Hepatocyte (in vitro differentiated cells): Measurements from ENCODE around the gene SCARF2. TPM values are rescaled to one million over a fixed set of nuclear protein-coding genes. Genes with fewer than 3 reads are reported as not detected.

ENCODE experiments used
- DNase-seq: peaks from one replicate; pipeline ENCODE4 v3.0.0-alpha.2; 2016; ENCODE audit warnings: low spot score
- H2AFZ ChIP-seq: fragments of 200-600 bp; sonication (generic); 2 replicates; pipeline ENCODE4 v1.6.0; 2016; ENCODE audit warnings: antibody characterized with exemption, mild to moderate bottlenecking
- H3K27ac ChIP-seq: fragments of 200-600 bp; sonication (generic); 2 replicates; pipeline ENCODE4 v1.5.1; 2016; ENCODE audit warnings: mild to moderate bottlenecking
- H3K27me3 ChIP-seq: fragments of 200-600 bp; sonication (generic); 2 replicates; pipeline ENCODE4 v1.6.1; 2016
- H3K36me3 ChIP-seq: fragments of 200-600 bp; sonication (generic); replicated peaks from 2 replicates; pipeline ENCODE4 v1.5.1; 2016; ENCODE audit warnings: low read depth; ENCODE audit not compliant: insufficient read depth
- H3K4me1 ChIP-seq: fragments of 200-600 bp; sonication (generic); 2 replicates; pipeline ENCODE4 v1.5.1; 2016; ENCODE audit warnings: mild to moderate bottlenecking, moderate library complexity; ENCODE audit not compliant: insufficient read depth
- H3K4me2 ChIP-seq: fragments of 200-600 bp; sonication (generic); 2 replicates; pipeline ENCODE4 v1.6.0; 2016
- H3K4me3 ChIP-seq: fragments of 200-600 bp; sonication (generic); 2 replicates; pipeline ENCODE4 v1.5.1; 2016; ENCODE audit warnings: mild to moderate bottlenecking
- H3K79me2 ChIP-seq: fragments of 200-600 bp; sonication (generic); 2 replicates; pipeline ENCODE4 v1.6.0; 2017; ENCODE audit warnings: mild to moderate bottlenecking
- H3K9me2 ChIP-seq: fragments of 200-600 bp; sonication (generic); replicated peaks from 2 replicates; pipeline ENCODE4 v1.6.0; 2017; ENCODE audit warnings: mild to moderate bottlenecking; ENCODE audit not compliant: insufficient read depth
- H3K9me3 ChIP-seq: fragments of 200-600 bp; sonication (generic); 2 replicates; pipeline ENCODE4 v1.5.1; 2016; ENCODE audit warnings: low read depth, mild to moderate bottlenecking
- H4K20me1 ChIP-seq: fragments of 200-600 bp; sonication (generic); 2 replicates; pipeline ENCODE4 v1.6.0; 2016; ENCODE audit warnings: mild to moderate bottlenecking; ENCODE audit not compliant: insufficient read depth, poor library complexity, severe bottlenecking
- CTCF ChIP-seq: fragments of 200-600 bp; sonication (generic); IDR thresholded peaks from 2 replicates; pipeline ENCODE4 v1.5.1; 2016; ENCODE audit warnings: antibody characterized with exemption, mild to moderate bottlenecking; ENCODE audit not compliant: poor library complexity
- EZH2 ChIP-seq: fragments of 200-600 bp; sonication (generic); IDR thresholded peaks from 2 replicates; pipeline ENCODE4 v1.6.1; 2016; ENCODE audit warnings: antibody characterized with exemption, mild to moderate bottlenecking, borderline replicate concordance
- EZH2phosphoT487 ChIP-seq: fragments of 200-600 bp; sonication (generic); IDR thresholded peaks from one replicate; pipeline ENCODE4 v1.6.1; 2018; ENCODE audit warnings: antibody characterized with exemption, mild to moderate bottlenecking, low read depth, moderate library complexity; ENCODE audit not compliant: unreplicated experiment, severe bottlenecking
- WGBS: methylation state at CpG from one replicate; pipeline ENCODE4 v1.1.6; 2016; ENCODE audit warnings: low lambda C conversion rate; ENCODE audit errors: missing lambda C conversion rate; 5-methylcytosine and 5-hydroxymethylcytosine counted together
- polyA plus RNA-seq: library from polyadenylated mRNA; unstranded; fragments of >200 nt; fragmentation: Nextera tagmentation; extraction: Ambion mirVana; gene quantifications from 2 replicates; pipeline ENCODE4 v1.2.1, GENCODE V29; 2016
- total RNA-seq: library from RNA; depleted of rRNA; stranded (reverse); fragments of >200 nt; gene quantifications from 2 replicates; pipeline ENCODE4 v1.2.3, GENCODE V29; 2014

SCARF2 gene
- total and polyA plus RNA-seq, 2 experiments from 2014 or later: 19.3 to 35.2 TPM

GRCh38 chr22:20424568-20424931 is 13.1 kb downstream of the SCARF2 start:
- Histone ChIP-seq H3K27ac (peak overlapping the region; percentile 94), H3K9me2 (no peaks in the 10 kb centered on the region), H3K27me3 (no peaks in the 10 kb centered on the region), H3K4me2 (no peak overlapping the region), H3K79me2 (no peaks in the 10 kb centered on the region), H3K4me1 (peaks cover 31% of the 10 kb centered on the region), H3K4me3 (no peak overlapping the region), H2AFZ (no peak overlapping the region), H4K20me1 (peaks cover 4% of the 10 kb centered on the region), H3K9me3 (no peaks in the 10 kb centered on the region), H3K36me3 (no peaks in the 10 kb centered on the region)
- WGBS: 71% methylated on average over 9 of the region's 15 CpGs
- DNase-seq: no peak
- TF ChIP-seq EZH2 (no peak), CTCF (no peak), EZH2phosphoT487 (no peak)

DNA sequence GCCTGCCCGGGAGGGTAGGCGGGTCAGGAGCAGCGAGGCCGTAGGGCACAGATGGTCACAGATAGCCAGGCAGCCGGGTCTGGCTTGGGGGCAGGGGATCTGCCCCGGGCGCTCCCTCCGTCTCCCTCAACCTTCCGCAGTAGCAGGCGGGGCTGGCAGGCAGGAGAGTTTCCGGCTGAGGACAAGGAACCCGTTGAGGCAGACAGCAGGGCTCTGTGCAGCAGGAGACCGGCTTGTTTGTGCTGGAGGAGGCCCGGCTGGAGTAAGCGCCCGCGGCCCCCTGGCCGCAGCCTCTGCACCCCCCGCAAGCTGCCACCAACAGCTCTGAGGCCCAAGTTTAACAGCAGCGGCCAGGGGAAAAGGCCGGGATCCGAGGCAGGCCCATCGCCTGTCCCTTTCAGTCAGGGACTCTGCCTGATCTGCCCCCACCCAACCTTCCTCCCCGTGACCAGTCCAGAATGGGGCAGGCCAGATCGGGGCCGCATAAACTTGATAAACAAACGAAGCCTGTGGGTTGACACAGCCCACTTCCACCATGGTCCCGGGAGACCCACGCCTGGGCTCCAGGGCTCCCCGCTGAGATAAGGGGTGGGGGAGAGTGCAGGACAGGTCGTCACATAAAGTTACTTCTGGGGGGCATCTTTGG is 13.6 kb downstream of the SCARF2 start:
- Histone ChIP-seq H3K27me3 (no peaks in the 10 kb centered on the region), H3K9me3 (no peaks in the 10 kb centered on the region), H3K9me2 (no peaks in the 10 kb centered on the region), H3K4me1 (peaks cover 31% of the 10 kb centered on the region), H3K4me3 (no peak overlapping the region), H3K27ac (peak overlapping the region; percentile 94), H3K36me3 (no peaks in the 10 kb centered on the region), H2AFZ (no peak overlapping the region), H3K4me2 (no peak overlapping the region), H4K20me1 (no peaks in the 10 kb centered on the region), H3K79me2 (no peaks in the 10 kb centered on the region)
- peak; percentile 13 for DNase-seq
- TF ChIP-seq EZH2 (no peak), EZH2phosphoT487 (no peak)
- 74% methylated on average over 29 of the region's 31 CpGs for WGBS

DNA sequence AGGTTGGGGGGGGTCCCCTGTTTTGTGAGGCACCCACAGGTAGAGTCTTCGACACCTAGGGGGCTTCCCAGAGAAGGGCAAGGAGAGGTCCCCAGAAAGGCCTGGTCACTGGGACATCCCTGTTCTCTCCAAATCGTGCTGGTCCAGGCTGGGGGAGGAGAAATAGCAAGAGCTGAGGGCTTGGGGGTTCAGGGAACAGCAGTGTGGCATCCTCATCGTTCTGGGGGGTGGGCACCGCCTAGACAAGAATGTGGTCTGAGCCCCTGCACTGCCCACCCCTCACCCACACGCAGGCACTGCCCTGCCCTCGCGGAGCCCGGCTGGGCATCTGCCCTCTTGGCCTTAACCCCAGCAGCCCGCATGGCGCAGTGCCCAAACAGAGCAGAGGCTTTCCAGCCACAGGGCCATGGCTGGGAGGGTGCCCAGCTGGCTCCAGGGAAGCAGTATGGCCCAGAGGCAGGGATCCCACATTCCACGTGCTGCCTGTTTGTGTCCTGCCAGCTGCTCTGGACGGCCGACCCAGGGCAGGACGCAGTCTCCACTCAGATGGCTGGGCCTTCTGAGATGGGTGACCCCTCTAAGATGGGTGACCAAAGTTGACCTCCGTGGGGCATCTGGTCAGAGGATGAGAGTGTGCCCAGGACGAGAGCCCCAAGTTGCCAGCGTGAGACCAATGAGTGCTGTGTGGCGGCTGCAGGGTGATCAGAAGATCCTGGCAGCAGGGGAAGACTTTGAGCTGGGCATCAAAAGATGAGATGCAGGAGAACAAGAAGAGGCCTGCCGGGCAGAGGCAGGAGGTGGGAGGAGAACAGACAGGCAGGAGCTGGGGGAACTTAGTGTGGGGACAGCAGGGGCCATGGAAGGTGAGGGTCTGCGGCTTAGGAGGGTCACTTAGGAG is 14.4 kb downstream of the SCARF2 start:
- Histone ChIP-seq H3K4me2 (no peak overlapping the region), H3K4me1 (peaks cover 36% of the 10 kb centered on the region), H3K27ac (peak overlapping the region; percentile 94), H3K9me2 (no peaks in the 10 kb centered on the region), H3K27me3 (no peaks in the 10 kb centered on the region), H4K20me1 (no peaks in the 10 kb centered on the region), H3K4me3 (no peak overlapping the region), H3K79me2 (no peaks in the 10 kb centered on the region), H2AFZ (no peak overlapping the region), H3K36me3 (no peaks in the 10 kb centered on the region), H3K9me3 (no peaks in the 10 kb centered on the region)
- 79% methylated on average over 20 of the region's 20 CpGs for WGBS
- no peak for TF ChIP-seq EZH2phosphoT487
- TF ChIP-seq CTCF: no peak
- TF ChIP-seq EZH2: no peak
- peak; percentile 15 for DNase-seq
